Cerebellar cortex (tissue), 1 donor: ENCODE measurements around the gene GMDS.

Source experiments
- DNase-seq: peaks from one replicate; pipeline ENCODE4 v3.0.0-alpha.2; 2015; ENCODE audit warnings: low spot score

GMDS gene

DNA sequence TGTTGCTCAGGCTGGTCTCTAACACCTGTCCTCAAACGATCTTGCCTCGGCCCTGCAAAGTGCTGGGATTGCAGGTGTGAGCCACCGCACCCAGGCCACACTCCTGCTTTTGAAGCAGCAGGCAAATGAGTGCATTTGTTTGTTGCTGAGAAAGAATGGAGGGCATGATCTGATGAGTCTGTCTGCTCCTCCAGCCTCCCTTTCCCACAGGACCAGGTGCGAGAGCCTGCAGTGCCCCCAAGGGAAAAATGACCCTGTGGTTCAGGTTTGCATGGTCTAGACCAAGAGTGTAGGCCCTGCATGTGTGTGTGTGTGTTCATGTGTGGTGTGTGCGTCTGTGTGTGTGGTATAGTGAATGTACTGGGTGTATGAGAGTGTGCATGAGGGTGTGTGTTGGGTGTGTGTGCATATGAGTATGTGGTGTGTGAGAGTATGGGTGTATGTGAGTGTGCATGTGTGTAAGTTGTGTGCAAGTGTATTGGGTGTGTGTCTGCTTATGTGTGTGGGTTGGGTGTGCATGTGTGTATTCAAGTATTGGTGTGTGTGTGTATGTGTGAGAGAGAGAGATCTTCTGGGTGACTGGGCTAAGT is 658.4 kb downstream of the GMDS start:
- no peak for DNase-seq

DNA sequence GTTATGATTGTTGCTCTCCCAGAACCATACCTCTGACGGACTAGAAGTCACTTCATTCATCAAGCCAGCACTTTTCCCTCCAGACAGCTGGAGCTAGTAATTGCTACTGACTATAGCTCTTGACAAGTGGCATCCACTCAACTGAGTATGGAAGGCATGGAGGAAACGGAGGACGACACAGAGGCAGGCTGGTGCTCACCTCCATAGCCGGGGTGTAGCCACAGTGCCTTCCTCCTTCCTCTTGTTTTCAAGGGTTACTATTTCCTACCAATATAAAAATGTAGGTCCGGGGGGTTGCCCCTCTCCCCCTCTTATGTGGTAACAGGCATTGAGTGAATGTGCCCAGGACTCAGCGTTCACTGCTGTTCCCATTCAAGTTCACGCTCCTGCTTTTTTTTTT is 659.1 kb downstream of the GMDS start:
- DNase-seq = no peak

DNA sequence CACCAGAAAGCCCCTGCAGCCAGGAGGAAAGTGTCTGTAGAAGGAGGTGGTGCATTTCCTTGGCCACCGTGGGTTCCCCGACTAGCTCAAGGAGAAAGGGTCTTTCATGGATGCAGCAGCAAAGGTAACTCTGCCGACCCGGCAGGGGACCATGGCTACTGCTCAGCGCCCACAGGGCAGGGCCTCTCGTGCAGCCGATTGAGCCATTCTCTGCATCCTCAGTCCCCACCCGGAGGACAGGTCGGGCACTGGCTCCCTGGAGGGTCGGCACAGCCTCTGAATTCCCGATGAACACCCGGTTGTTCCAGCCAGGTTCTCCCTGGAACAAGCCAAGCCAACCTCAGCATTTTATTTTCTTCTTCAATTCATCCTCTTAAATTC is 659.7 kb downstream of the GMDS start:
- no peak for DNase-seq

DNA sequence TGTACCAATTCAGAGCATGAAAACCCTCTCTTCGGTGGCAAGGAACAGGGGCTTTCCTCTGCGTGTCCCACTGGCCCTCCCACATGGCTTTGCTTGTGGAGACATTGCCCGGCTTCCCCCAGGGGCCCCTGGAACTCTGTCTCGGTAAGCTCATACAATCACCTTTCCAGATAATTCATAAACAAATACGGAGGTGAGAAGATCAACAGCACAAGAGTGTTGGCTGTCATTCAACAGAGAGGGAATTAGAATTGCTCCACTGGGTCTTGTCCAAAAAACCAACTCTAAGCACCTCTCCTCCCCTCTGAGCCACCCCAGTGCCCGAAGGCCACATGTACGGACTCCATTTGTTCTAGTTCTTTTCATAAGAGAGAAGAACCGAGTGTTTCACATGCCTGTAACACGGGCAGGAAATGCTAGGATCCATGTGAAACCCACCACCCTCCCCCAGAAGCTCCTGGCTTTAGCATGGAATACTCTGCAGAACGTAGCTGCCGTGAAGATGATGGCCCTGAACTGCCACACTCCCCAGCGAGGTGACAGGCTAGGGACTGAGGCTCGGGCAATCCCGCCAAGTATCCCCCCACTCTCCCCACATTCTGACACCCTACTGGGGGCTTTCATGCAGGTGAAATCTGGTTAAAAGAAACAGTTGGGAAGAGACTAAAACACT is 660.3 kb downstream of the GMDS start:
- no peak for DNase-seq

DNA sequence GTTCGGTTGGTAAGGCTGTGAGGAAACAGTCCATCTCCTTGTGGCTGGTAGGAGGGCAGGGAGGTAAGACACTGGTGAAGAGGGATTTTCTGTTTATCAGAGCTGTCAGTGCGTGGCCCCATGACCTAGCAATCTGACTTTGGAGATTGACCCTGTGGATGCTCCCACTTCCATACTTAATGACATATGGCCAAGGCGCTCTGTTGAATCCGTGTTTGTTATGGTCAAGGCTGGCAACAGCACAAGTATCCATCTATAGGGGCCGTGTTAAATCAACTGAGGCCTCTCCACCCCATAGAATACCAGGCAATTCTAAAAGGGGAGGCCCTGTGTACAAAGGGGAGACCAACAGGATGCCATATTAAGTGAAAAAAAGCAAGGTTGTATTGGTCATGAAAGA is 661.3 kb downstream of the GMDS start:
- no peak for DNase-seq

DNA sequence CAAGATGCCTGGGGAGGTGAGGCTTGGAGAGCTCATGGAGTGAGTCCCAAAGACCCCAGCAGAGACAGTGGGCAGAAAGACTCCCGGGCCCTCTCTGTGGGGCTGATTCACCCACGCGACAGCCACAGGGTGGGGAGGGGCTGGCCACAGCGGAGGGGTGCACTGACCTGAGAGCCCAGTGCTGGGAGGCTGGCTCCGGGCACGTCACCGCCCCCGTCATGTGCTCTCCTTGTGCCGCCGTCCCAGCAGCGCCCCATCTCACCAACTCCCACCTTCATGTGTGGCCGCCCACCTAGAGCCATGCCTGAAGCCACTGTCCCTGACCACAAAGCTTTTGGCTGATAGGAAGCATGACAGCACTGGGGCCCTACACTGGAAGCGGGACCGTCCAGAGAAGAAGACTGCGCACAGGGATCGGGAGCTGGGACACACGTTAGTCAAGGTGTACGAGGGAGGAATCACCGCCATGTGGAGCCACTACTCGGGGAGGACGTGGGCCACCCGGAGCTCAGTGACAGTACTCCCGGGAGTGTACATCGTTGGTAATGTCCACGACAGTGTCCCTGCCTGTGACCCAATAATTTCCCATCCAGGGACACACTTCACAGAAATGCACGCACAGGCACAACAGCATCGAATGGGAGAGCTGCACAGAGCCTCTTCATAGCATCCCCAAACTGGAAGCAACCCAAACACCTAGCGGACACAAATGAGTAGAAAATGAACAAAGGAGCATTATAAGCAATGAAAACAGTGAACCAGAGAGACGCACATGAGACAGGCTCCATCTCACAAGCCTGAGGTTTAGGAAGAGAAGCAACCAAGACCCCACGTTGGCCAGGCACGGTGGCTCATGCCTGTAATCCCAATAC is 664.0 kb downstream of the GMDS start:
- no peak for DNase-seq

DNA sequence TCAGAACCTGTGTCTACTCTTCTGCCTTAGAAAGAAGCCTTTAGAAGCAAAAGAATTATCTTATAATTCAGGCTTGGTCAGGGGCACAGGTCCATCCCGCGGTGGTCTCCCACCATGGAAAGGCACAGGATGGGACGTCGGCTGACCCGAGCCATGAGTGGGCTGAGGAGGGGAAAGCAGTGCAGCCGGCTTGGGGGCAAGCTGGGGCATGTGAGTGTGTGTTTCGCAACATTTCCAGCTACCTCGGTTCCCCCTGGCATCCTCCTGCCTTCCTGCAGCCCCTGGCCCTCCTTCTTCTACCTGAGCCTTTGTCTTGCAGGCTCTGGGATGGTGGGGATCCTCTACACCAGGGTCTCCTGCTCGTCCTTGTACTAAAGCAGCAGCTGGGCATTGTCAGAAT is 664.8 kb downstream of the GMDS start:
- DNase-seq = no peak

DNA sequence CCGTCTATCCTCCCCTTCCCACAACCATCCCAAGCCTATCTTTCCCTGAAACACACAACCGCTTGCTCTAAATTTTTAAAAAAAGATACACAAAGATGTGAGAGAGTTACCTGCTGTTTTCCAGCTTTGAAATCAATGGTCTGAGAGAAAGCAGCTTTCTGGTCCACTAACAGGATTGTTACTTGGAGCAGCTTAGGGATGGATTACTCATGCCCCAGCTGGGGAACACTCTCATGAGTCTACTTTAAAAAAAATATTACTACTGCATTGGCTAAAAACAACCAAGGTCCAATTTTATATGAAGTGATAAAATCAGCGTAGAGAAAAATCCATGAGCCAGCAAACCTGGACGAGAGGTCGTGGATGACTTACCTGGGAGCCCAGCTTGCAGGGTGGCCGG is 665.3 kb downstream of the GMDS start:
- no peak for DNase-seq

DNA sequence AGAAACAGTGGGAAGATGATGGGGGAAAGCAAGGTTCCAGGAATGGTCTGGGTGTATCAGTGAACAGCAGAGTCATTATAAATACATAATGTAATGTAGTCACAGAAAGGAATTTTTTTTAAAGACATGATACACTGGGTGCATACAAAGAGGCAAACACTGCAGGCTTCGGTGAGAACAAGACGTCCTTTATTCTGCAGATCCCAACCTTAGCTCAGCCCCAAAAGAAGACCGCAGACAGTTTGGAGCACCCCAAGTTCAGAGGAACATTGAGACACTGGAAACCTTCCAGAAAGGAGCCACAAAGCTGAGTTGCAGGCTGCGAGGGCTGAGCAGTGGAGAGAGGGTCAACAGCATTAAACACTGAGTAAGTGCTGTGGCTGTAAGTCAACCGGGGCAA is 666.3 kb downstream of the GMDS start:
- no peak for DNase-seq

DNA sequence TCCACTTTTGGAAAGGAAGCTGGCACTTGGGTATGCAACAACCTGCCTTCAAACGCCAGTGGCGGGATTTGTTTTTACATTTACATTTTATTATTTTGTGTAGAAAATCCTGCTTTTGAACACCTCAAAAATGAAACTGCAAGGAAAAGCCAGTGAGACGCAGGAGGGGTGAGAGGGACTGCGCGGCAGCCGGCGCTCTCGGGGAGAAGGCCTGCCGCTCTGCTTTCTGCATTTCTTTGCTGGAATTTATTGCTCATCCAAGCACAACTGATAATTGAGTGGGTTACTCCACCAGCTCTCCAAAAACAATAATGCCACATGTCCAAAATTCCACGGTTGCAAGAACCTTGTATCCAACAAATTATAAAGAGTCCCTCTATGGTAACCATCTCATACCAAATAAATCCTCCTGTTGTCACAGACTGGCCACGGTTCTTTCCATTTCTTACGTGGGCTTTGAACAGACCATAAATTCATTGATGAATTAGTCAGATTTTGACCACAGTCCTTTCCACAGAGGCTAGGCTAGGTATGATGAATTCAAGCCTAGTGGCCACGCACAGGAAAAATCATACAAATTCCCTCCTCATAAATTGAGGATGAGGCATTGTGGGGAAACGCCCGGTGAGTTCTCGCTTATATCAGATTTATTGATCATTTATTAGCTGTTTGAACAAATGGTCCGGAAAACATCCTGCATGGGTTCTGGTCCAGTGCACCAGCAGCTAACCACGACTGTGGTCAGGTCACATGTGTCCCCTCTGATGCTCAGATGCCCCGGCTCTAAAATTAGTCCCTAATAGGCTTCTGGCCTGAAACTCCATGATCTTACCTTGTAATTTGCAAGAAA is 667.3 kb downstream of the GMDS start:
- no peak for DNase-seq

DNA sequence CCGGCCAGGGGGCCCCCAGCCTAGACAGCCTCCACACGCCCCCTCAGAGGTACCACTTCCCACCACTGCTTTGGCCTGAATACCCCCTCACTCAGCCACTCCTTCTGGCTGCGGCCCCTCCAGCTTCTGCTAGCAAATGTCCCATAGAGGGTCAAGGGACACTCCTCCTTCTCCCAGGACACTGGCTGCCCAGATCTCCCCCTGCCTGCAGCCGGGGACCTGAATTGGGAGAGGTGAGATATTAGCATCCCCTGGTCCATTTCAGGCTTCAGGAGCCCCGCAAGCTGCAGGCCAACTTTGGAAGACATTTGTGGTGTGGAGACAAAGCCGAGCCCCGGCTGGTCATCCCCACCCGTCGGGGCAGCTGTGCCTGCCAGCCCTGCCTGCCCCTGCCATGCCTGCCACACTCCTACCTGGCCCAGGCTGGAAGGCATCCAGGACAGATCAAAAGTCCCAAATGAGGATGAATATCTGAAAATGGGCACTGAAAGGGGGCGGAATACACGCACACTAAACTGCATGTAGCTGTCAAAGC is 668.2 kb downstream of the GMDS start:
- DNase-seq = no peak

DNA sequence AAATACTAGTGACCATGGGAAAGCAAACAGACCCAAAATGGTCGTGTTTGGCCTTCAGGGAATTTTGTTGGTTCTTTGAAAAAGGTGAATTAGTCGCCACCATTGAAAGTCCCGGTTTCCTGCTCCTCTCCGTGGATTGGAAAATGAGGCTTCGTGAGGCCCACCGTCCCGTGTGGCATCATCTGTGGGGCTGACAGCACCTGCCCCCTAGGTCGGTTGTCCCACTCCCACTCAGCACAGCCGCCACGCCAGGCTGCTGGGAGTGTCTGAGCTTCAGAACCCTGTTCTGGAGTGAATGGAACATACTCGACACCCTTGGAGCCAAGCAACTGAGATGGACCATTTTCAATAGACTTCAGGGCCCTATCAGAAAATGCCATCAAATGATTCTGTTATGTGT is 668.7 kb downstream of the GMDS start:
- no peak for DNase-seq

DNA sequence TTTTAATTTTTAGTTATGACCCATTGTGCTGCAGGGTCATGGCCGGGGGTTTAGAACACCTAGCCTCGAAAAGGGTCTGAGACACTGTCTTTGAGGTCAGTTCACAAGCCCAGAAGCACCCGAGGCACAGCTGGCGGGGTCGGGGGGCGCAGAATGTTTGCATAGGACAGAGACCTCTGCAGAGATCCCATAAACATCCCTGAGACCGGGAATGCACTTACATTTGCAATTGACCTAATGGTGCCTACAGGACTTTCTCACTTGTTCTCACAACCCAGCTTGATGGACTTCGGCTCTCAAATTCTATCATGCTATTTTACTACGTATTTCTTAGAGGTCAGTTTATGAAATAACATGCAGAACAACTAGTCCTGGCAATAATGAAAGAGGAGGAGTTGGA is 669.2 kb downstream of the GMDS start:
- no peak for DNase-seq

DNA sequence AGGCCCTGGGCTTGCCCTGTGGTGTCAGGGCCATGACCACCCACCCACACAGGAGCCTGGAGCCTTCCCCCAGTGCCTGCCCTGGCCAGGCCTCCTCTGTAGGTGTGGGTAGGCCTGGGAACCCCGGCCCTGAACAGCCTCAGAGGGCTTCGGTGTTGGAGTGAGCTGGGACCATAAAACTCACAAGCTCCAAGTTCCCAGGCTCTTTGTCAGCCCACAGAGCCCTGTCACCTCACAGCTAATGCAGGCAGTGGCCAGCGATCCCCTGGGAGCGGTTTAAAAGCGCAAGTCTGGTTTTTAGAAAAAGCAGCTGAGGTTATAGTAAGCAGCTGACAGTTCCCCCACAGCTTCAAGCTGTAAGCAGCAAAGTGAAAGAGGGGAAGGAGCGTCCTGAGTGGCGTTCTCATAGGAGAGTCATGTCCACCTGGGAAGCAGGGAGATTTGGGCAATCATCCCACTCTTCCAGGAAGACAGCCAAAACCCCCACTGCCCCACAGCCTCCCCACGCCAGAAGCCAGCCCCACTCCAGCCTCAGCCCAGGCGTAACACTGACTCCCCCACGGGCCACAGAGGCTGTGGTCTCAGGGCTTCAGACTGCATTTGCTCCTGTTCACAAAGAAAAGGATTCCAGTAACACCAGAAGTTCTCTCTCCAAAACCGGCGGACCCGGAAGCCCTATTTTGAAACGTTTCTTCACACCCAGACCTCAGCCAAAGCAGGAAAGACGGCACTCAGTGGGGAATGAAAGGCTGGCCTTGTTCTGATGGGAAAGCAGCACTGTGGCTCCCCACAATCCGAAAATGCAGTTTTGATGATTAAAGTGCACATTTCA is 670.0 kb downstream of the GMDS start:
- DNase-seq = peak; percentile 52

DNA sequence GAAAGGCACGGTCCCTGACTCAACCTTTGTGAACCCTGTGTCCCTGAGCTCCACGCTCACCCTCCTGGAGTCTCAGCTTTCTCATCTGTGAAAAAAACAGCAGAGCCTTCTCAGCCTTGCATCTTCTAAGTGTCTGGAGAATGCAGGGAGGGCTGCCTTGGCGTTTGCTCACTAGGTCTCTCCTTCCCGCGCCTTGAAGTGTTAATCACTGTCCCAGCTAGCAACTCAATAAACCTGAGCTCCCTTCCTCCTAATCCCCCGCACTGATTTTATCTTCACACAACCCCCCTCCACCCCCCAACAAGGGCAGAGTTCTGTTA is 670.6 kb downstream of the GMDS start:
- DNase-seq = no peak

DNA sequence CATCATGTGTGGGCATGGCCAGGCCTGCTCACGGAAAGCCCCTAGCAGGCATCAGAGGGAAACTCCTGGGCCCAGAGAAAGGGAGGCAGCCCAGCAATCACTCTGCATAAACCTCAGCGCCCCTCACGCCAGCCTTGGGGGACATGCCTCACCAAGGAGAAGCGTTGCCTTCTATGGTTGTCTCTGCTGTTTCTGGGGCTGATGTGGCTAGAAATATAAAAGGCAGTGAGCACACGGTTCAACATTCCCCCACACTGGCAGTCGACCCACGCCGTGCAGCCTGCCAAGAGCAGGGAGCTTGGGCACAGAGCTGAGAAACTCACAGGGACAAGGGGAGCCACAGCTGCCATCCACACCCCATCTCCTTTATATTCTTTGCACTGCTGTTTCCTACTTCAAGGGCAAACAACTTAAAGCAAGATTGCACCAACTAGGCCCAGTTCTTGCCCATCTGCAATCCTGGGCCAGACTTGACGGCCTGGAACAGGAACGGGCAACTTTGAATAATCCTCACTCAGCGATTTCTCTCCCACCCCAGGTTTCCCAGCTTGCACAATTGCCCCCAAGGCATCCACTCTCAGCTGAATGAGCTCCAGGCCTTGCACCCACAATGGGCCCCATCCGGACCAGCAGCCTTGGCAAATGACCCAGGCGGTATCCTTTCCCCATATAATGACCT is 671.2 kb downstream of the GMDS start:
- no peak for DNase-seq
